ENCODE results near the gene TNS1. TPM values are rescaled to one million over a fixed set of nuclear protein-coding genes. Genes with fewer than 3 reads are reported as not detected.

Gene TNS1
- total RNA-seq, 1 donor from 2014 or later: 219 TPM

GRCh38 chr2:218028189-218028495, 25.3 kb upstream of the TNS1 start:
- H3K27me3 ChIP-seq (ENCODE audit: insufficient read depth, low read length): peaks cover 4% of the 10 kb centered on the region
- H4K20me1 ChIP-seq (ENCODE audit: insufficient read depth, low read length): no peaks in the 10 kb centered on the region
- H3K79me2 ChIP-seq (ENCODE audit: insufficient read depth, low read length): no peaks in the 10 kb centered on the region
- H3K36me3 ChIP-seq (ENCODE audit: insufficient read depth, low read length): no peaks in the 10 kb centered on the region
- no peaks in the 10 kb centered on the region for H3K9me3 Mint-ChIP-seq (ENCODE audit: unreplicated experiment)
- H3K27ac ChIP-seq (ENCODE audit: low read depth, low read length): no peak overlapping the region
- no peak for TF ChIP-seq EZH2 (IDR thresholded peaks at IDR 0.05; ENCODE audit: insufficient read depth, low read length)
- no peak for TF ChIP-seq CTCF (IDR thresholded peaks at IDR 0.05; ENCODE audit: insufficient read depth, low read depth, low read length)
- DNase-seq (ENCODE audit: low read depth) (no peak), FAIRE-seq (no peak)
- H3K4me1 Mint-ChIP-seq (ENCODE audit: low read depth, unreplicated experiment): peaks cover 3% of the 10 kb centered on the region
- H3K9me3 ChIP-seq (ENCODE audit: insufficient read depth, low read depth, low read length): no peaks in the 10 kb centered on the region
- H3K36me3 Mint-ChIP-seq (ENCODE audit: low read depth, unreplicated experiment): peaks cover 5% of the 10 kb centered on the region
- no peak overlapping the region for H2AFZ ChIP-seq (ENCODE audit: low read depth, low read length)
- no peak overlapping the region for H3K4me3 ChIP-seq (ENCODE audit: insufficient read depth, low read depth, low read length)
- no peak overlapping the region for H3K4me3 Mint-ChIP-seq (ENCODE audit: unreplicated experiment)
- no peak overlapping the region for H3K9ac ChIP-seq (ENCODE audit: low read length)
- no peaks in the 10 kb centered on the region for H3K4me1 ChIP-seq (ENCODE audit: insufficient read depth, low read length)
- peaks cover 39% of the 10 kb centered on the region for H3K27me3 Mint-ChIP-seq (ENCODE audit: low read depth, unreplicated experiment)
- H3K27ac Mint-ChIP-seq (ENCODE audit: unreplicated experiment): no peak overlapping the region
- H3K4me2 ChIP-seq (ENCODE audit: low read length): no peak overlapping the region

GRCh38 chr2:218027426-218028188, 24.8 kb upstream of the TNS1 start:
- Histone ChIP-seq H3K27ac (ENCODE audit: low read depth, low read length) (no peak overlapping the region), H3K79me2 (ENCODE audit: insufficient read depth, low read length) (no peaks in the 10 kb centered on the region), H3K9me3 (ENCODE audit: insufficient read depth, low read depth, low read length) (no peaks in the 10 kb centered on the region), H3K4me1 (ENCODE audit: insufficient read depth, low read length) (no peaks in the 10 kb centered on the region), H2AFZ (ENCODE audit: low read depth, low read length) (no peak overlapping the region), H3K36me3 (ENCODE audit: insufficient read depth, low read length) (no peaks in the 10 kb centered on the region), H3K4me2 (ENCODE audit: low read length) (no peak overlapping the region), H3K4me3 (ENCODE audit: insufficient read depth, low read depth, low read length) (no peak overlapping the region), H4K20me1 (ENCODE audit: insufficient read depth, low read length) (no peaks in the 10 kb centered on the region), H3K27me3 (ENCODE audit: insufficient read depth, low read length) (no peaks in the 10 kb centered on the region), H3K9ac (ENCODE audit: low read length) (no peak overlapping the region)
- Mint-ChIP-seq H3K4me1 (ENCODE audit: low read depth, unreplicated experiment) (peaks cover 3% of the 10 kb centered on the region), H3K27ac (ENCODE audit: unreplicated experiment) (no peak overlapping the region), H3K9me3 (ENCODE audit: unreplicated experiment) (no peaks in the 10 kb centered on the region), H3K4me3 (ENCODE audit: unreplicated experiment) (no peak overlapping the region), H3K36me3 (ENCODE audit: low read depth, unreplicated experiment) (peaks cover 5% of the 10 kb centered on the region), H3K27me3 (ENCODE audit: low read depth, unreplicated experiment) (peaks cover 34% of the 10 kb centered on the region)
- DNase-seq (ENCODE audit: low read depth): no peak
- TF ChIP-seq EZH2 (IDR thresholded peaks at IDR 0.05; ENCODE audit: insufficient read depth, low read length) (no peak), CTCF (IDR thresholded peaks at IDR 0.05; ENCODE audit: insufficient read depth, low read depth, low read length) (no peak)
- no peak for FAIRE-seq

- no peaks in the 10 kb centered on the region for H3K36me3 ChIP-seq (ENCODE audit: insufficient read depth, low read length)
- Mint-ChIP-seq H3K9me3 (ENCODE audit: unreplicated experiment) (no peaks in the 10 kb centered on the region), H3K36me3 (ENCODE audit: low read depth, unreplicated experiment) (peaks cover 5% of the 10 kb centered on the region), H3K4me3 (ENCODE audit: unreplicated experiment) (no peak overlapping the region), H3K27ac (ENCODE audit: unreplicated experiment) (no peak overlapping the region), H3K27me3 (ENCODE audit: low read depth, unreplicated experiment) (peaks cover 32% of the 10 kb centered on the region), H3K4me1 (ENCODE audit: low read depth, unreplicated experiment) (peaks cover 5% of the 10 kb centered on the region)
- no peak for TF ChIP-seq EZH2 (IDR thresholded peaks at IDR 0.05; ENCODE audit: insufficient read depth, low read length)
- no peak for TF ChIP-seq CTCF (IDR thresholded peaks at IDR 0.05; ENCODE audit: insufficient read depth, low read depth, low read length)
- H3K4me2 ChIP-seq (ENCODE audit: low read length): no peak overlapping the region
- H4K20me1 ChIP-seq (ENCODE audit: insufficient read depth, low read length): no peaks in the 10 kb centered on the region
- FAIRE-seq: no peak
- no peaks in the 10 kb centered on the region for H3K79me2 ChIP-seq (ENCODE audit: insufficient read depth, low read length)
- H3K9ac ChIP-seq (ENCODE audit: low read length): no peak overlapping the region
- H2AFZ ChIP-seq (ENCODE audit: low read depth, low read length): no peak overlapping the region
- no peak for DNase-seq (ENCODE audit: low read depth)
- no peak overlapping the region for H3K4me3 ChIP-seq (ENCODE audit: insufficient read depth, low read depth, low read length)
- no peaks in the 10 kb centered on the region for H3K27me3 ChIP-seq (ENCODE audit: insufficient read depth, low read length)
- no peaks in the 10 kb centered on the region for H3K4me1 ChIP-seq (ENCODE audit: insufficient read depth, low read length)
- H3K27ac ChIP-seq (ENCODE audit: low read depth, low read length): no peak overlapping the region
- H3K9me3 ChIP-seq (ENCODE audit: insufficient read depth, low read depth, low read length): no peaks in the 10 kb centered on the region
These were observed 24.1 kb upstream of the TNS1 start for GRCh38 chr2:218026676-218027425.
